Posterior vena cava (tissue), 2 donors: ENCODE data around the gene B3GALT4. TPM values are rescaled to one million over a fixed set of nuclear protein-coding genes. Genes with fewer than 3 reads are reported as not detected.

Experiments used
- microRNA-seq, 2 donors: library from miRNA; unstranded; fragments of <30 nt; microRNA quantifications; one replicate each; pipeline ENCODE4 v1.2.0, GENCODE V29; 2020 to 2021; ENCODE audit warnings: borderline microRNAs expressed in 2 of 2
- total RNA-seq, 2 donors: library from RNA; stranded (reverse); fragmentation: NEBNext Ultra II Directional; extraction: Animal tissue kit (Norgen Biotek cat#: 25700); gene quantifications; one replicate each; pipeline ENCODE4 v1.2.1, GENCODE V29; 2021
- donor health status: DM: yes; HTN: yes; CAD: no.
- donor health status: DM: yes; HTN: yes; CAD: no.

Gene B3GALT4
- total RNA-seq, 2 donors from 2014 or later = 9.5 to 14.1 TPM

Small RNA genes lying within 50 kb of the gene (microRNA-seq; reads per million reads assigned to microRNA genes)
- 0 reads per million in 2 donors for gene MIR6834
- gene MIR6873 = 0 reads per million in 2 donors

Other genes starting within 250 kb of the B3GALT4 start
- gene HLA-DPA1, start 203.5 kb upstream of the B3GALT4 start, total RNA-seq = 10 to 100 TPM; 44.4 to 84.9 TPM
- gene HLA-DPB1, start 201.1 kb upstream of the B3GALT4 start, total RNA-seq = 10 to 100 TPM; 37.4 to 63.9 TPM
- gene COL11A2, start 84.7 kb upstream of the B3GALT4 start, total RNA-seq = 1 to 10 TPM in 1 of 2 donors, under 1 TPM in 1; 0.43 to 1.0 TPM
- gene RXRB, start 76.5 kb upstream of the B3GALT4 start, total RNA-seq = 10 to 100 TPM; 31.3 to 31.7 TPM
- gene SLC39A7, start 76.3 kb upstream of the B3GALT4 start, total RNA-seq = 10 to 100 TPM; 79.4 to 86.2 TPM
- gene HSD17B8, start 72.5 kb upstream of the B3GALT4 start, total RNA-seq = 1 to 10 TPM; 2.8 to 4.0 TPM
- gene RING1, start 68.6 kb upstream of the B3GALT4 start, total RNA-seq = 10 to 100 TPM; 29.8 to 32.2 TPM
- gene VPS52, start 5.2 kb upstream of the B3GALT4 start, total RNA-seq = 10 to 100 TPM; 27.8 to 44.0 TPM
- 1,000 to 10,000 TPM; 1,709 to 1,844 TPM for gene RPS18, start 5.0 kb upstream of the B3GALT4 start, total RNA-seq
- 10 to 100 TPM; 31.7 to 40.3 TPM for gene WDR46, start 12.1 kb downstream of the B3GALT4 start, total RNA-seq
- 10 to 100 TPM; 29.1 to 31.0 TPM for gene PFDN6, start 12.5 kb downstream of the B3GALT4 start, total RNA-seq
- 10 to 100 TPM; 52.4 to 52.8 TPM for gene RGL2, start 21.8 kb downstream of the B3GALT4 start, total RNA-seq
- gene TAPBP, start 37.0 kb downstream of the B3GALT4 start, total RNA-seq = 10 to 100 TPM; 57.7 to 65.8 TPM
- 10 to 100 TPM; 15.7 to 17.0 TPM for gene ZBTB22, start 40.6 kb downstream of the B3GALT4 start, total RNA-seq
- gene DAXX, start 45.8 kb downstream of the B3GALT4 start, total RNA-seq = 10 to 100 TPM; 30.3 to 42.3 TPM
- 1 to 10 TPM in 1 of 2 donors, under 1 TPM in 1; 0.29 to 1.0 TPM for gene KIFC1, start 114.7 kb downstream of the B3GALT4 start, total RNA-seq
- gene PHF1, start 133.9 kb downstream of the B3GALT4 start, total RNA-seq = 10 to 100 TPM; 46.3 to 67.6 TPM
- 100 to 1,000 TPM; 107 to 110 TPM for gene CUTA, start 141.0 kb downstream of the B3GALT4 start, total RNA-seq
- gene SYNGAP1, start 142.9 kb downstream of the B3GALT4 start, total RNA-seq = 10 to 100 TPM; 15.4 to 19.3 TPM
- 1 to 10 TPM; 3.9 to 5.0 TPM for gene ZBTB9, start 177.5 kb downstream of the B3GALT4 start, total RNA-seq